Measurements from ENCODE around the gene RARG.
"Not testable (repeated sequence)": the region's sequence is repeated elsewhere in the genome, so short reads cannot be mapped to it uniquely, and the experiment has no call there.

RARG gene

GRCh38 chr12:53210843-53211242, 21.2 kb downstream of the RARG start:
- no peak for TF ChIP-seq CTCF (IDR thresholded peaks at IDR 0.05; ENCODE audit: low read depth, low read length, missing control alignments)
- no peak overlapping the region for H3K4me3 ChIP-seq (replicated peaks; ENCODE audit: low read depth, low read length)

GRCh38 chr12:53208877-53209463, 23.0 kb downstream of the RARG start:
- TF ChIP-seq CTCF (IDR thresholded peaks at IDR 0.05; ENCODE audit: low read depth, low read length, missing control alignments) = no peak
- DNase-seq (ENCODE audit: extremely low read depth, low read depth) = no peak
- H3K4me3 ChIP-seq (replicated peaks; ENCODE audit: low read depth, low read length) = no peak overlapping the region

More at GRCh38 chr12:53210843-53211242, 21.2 kb downstream of the RARG start:
- no peak for DNase-seq (ENCODE audit: extremely low read depth, low read depth)

- H3K4me3 ChIP-seq (replicated peaks; ENCODE audit: low read depth, low read length) = no peak overlapping the region
- DNase-seq (ENCODE audit: extremely low read depth, low read depth) = no peak
- TF ChIP-seq CTCF (IDR thresholded peaks at IDR 0.05; ENCODE audit: low read depth, low read length, missing control alignments) = no peak
Observed at GRCh38 chr12:53208435-53208834, 23.6 kb downstream of the RARG start.

GRCh38 chr12:53207042-53207441, 25.0 kb downstream of the RARG start, which contains the start of gene ITGB7:
ITGB7 (minus strand) TSS chr12:53207251; CDS start chr12:53200443, 6,808 bp downstream.
- no peak for TF ChIP-seq CTCF (IDR thresholded peaks at IDR 0.05; ENCODE audit: low read depth, low read length, missing control alignments)
- DNase-seq (ENCODE audit: extremely low read depth, low read depth) = no peak
- no peak within 1 kb of the TSS for H3K4me3 ChIP-seq (replicated peaks; ENCODE audit: low read depth, low read length)

GRCh38 chr12:53205747-53206419, 26.1 kb downstream of the RARG start:
- no peak for DNase-seq (ENCODE audit: extremely low read depth, low read depth)
- H3K4me3 ChIP-seq (replicated peaks; ENCODE audit: low read depth, low read length) = no peak overlapping the region
- TF ChIP-seq CTCF (IDR thresholded peaks at IDR 0.05; ENCODE audit: low read depth, low read length, missing control alignments) = no peak

- DNase-seq (ENCODE audit: extremely low read depth, low read depth) = no peak
- no peak overlapping the region for H3K4me3 ChIP-seq (replicated peaks; ENCODE audit: low read depth, low read length)
- TF ChIP-seq CTCF (IDR thresholded peaks at IDR 0.05; ENCODE audit: low read depth, low read length, missing control alignments) = no peak
Observed at GRCh38 chr12:53204351-53204750, 27.7 kb downstream of the RARG start.

GRCh38 chr12:53202316-53202715, 29.7 kb downstream of the RARG start:
- not testable (repeated sequence) for DNase-seq (ENCODE audit: extremely low read depth, low read depth); H3K4me3 ChIP-seq (replicated peaks; ENCODE audit: low read depth, low read length)

All from HFF-Myc (cell line).